ENCODE data around the gene PALS1. TPM values are rescaled to one million over a fixed set of nuclear protein-coding genes. Genes with fewer than 3 reads are reported as not detected.
A peak's percentile ranks its signal among the peaks of the same experiment; 100 is the strongest.

Gene PALS1
- total RNA-seq, 1 donor from 2014 or later: 43.0 TPM

GRCh38 chr14:67253076-67253635 lies 11.9 kb downstream of the PALS1 start:
- no peak overlapping the region for H3K27ac Mint-ChIP-seq
- H3K9me3 Mint-ChIP-seq: no peaks in the 10 kb centered on the region
- TF ChIP-seq CTCF (IDR thresholded peaks at IDR 0.05; ENCODE audit: unreplicated experiment): no peak
- H3K27me3 Mint-ChIP-seq (ENCODE audit: low read depth): no peaks in the 10 kb centered on the region
- H3K4me1 Mint-ChIP-seq: peaks cover 16% of the 10 kb centered on the region
- H3K4me3 Mint-ChIP-seq: no peak overlapping the region
- no peak for DNase-seq (ENCODE audit: low spot score in 2 of 2, unreplicated experiment in 2 of 2)
- peaks cover 2% of the 10 kb centered on the region for H3K36me3 Mint-ChIP-seq

- H3K4me1 Mint-ChIP-seq: peaks cover 28% of the 10 kb centered on the region
- no peak for TF ChIP-seq CTCF (IDR thresholded peaks at IDR 0.05; ENCODE audit: unreplicated experiment)
- H3K9me3 Mint-ChIP-seq: no peaks in the 10 kb centered on the region
- DNase-seq (ENCODE audit: low spot score in 2 of 2, unreplicated experiment in 2 of 2): no peak
- H3K36me3 Mint-ChIP-seq: peaks cover 2% of the 10 kb centered on the region
- no peak overlapping the region for H3K4me3 Mint-ChIP-seq
- H3K27me3 Mint-ChIP-seq (ENCODE audit: low read depth): no peaks in the 10 kb centered on the region
- H3K27ac Mint-ChIP-seq: no peak overlapping the region
Observed at GRCh38 chr14:67257906-67258305, 16.7 kb downstream of the PALS1 start.

- H3K4me1 Mint-ChIP-seq: peaks cover 44% of the 10 kb centered on the region
- no peaks in the 10 kb centered on the region for H3K27me3 Mint-ChIP-seq (ENCODE audit: low read depth)
- H3K9me3 Mint-ChIP-seq: no peaks in the 10 kb centered on the region
- no peak overlapping the region for H3K4me3 Mint-ChIP-seq
- peak overlapping the region; percentile 7 for H3K27ac Mint-ChIP-seq
- TF ChIP-seq CTCF (IDR thresholded peaks at IDR 0.05; ENCODE audit: unreplicated experiment): no peak
- DNase-seq (ENCODE audit: low spot score in 2 of 2, unreplicated experiment in 2 of 2): no peak
- peaks cover 3% of the 10 kb centered on the region for H3K36me3 Mint-ChIP-seq
Observed at GRCh38 chr14:67260965-67261364, 19.7 kb downstream of the PALS1 start.

DNA sequence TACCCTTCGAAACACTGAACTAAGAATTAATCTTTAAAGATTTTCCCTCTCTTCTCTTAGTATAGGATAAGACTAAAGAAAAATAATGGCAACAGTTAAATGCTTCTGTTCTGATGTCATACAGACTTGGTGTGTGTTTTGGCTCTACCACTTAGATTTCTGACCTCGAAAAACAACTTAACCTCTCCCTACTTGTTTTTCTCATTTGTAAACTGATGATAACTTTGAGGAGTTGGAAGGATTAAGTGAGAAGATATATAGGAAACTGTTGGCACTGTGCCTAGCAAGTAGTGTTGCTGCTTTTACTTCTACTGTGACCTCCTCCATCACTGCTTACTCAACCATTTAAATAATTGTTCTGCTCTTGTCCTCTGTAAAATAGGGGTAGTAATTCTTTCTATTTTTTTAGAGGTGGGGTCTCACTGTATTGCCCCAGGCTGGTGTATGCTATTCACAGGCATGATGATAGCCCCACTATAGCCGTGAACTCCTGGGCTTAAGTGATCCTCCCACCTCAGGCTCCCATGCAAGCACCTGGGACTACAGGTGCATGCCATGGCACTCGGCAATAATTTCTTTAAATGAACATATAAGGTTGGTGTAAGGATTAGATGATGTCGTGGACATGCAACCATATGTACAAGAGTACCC lies 22.4 kb downstream of the PALS1 start:
- H3K27ac Mint-ChIP-seq: peak overlapping the region; percentile 96
- H3K4me1 Mint-ChIP-seq: peaks cover 49% of the 10 kb centered on the region
- no peak for DNase-seq (ENCODE audit: low spot score in 2 of 2, unreplicated experiment in 2 of 2)
- H3K36me3 Mint-ChIP-seq: peaks cover 3% of the 10 kb centered on the region
- H3K4me3 Mint-ChIP-seq: no peak overlapping the region
- no peaks in the 10 kb centered on the region for H3K27me3 Mint-ChIP-seq (ENCODE audit: low read depth)
- H3K9me3 Mint-ChIP-seq: no peaks in the 10 kb centered on the region
- no peak for TF ChIP-seq CTCF (IDR thresholded peaks at IDR 0.05; ENCODE audit: unreplicated experiment)

GRCh38 chr14:67265131-67265530 lies 23.9 kb downstream of the PALS1 start:
- no peaks in the 10 kb centered on the region for H3K27me3 Mint-ChIP-seq (ENCODE audit: low read depth)
- no peak overlapping the region for H3K4me3 Mint-ChIP-seq
- no peak for DNase-seq (ENCODE audit: low spot score in 2 of 2, unreplicated experiment in 2 of 2)
- peaks cover 62% of the 10 kb centered on the region for H3K4me1 Mint-ChIP-seq
- no peak for TF ChIP-seq CTCF (IDR thresholded peaks at IDR 0.05; ENCODE audit: unreplicated experiment)
- H3K36me3 Mint-ChIP-seq: peaks cover 3% of the 10 kb centered on the region
- H3K9me3 Mint-ChIP-seq: no peaks in the 10 kb centered on the region
- H3K27ac Mint-ChIP-seq: peak overlapping the region; percentile 94
